ENCODE measurements around the gene LAMA5.
A peak's percentile ranks its signal among the peaks of the same experiment; 100 is the strongest.

- TF ChIP-seq CTCF (conservative IDR thresholded peaks at IDR 0.05; ENCODE audit: low read length): peak; percentile 55
- TF ChIP-seq EZH2phosphoT487 (IDR thresholded peaks at IDR 0.05; ENCODE audit: borderline replicate concordance, low read depth, low read length): no peak
These were observed 21.9 kb upstream of the LAMA5 start for GRCh38 chr20:62388839-62389600.

All from OCI-LY7 (cell line).